IMR-90 (cell line): ENCODE results near the gene MPST. TPM values are rescaled to one million over a fixed set of nuclear protein-coding genes. Genes with fewer than 3 reads are reported as not detected.

ENCODE experiments used
- ATAC-seq: fragments of 200-7000 bp; cut with Tn5 transposase; 2 replicates; pipeline ENCODE4 v1.9.1; 2020; ENCODE audit warnings: low read depth, mild to moderate bottlenecking, moderate library complexity
- BruUV-seq: library from RNA; stranded (reverse); fragments of 400-500 nt; replicated peaks from 2 replicates; lab custom pipeline; 2021; lab: Mats Ljungman, UMichigan
- CTCF ChIA-PET: fragments of 300-600 bp; formaldehyde crosslinking; extraction: SDS; loops from one replicate; lab custom pipeline; 2021; ENCODE audit warnings: antibody characterized with exemption; lab: Yijun Ruan, JAX
- POLR2A ChIA-PET: fragments of 300-600 bp; sonication (Branson Sonifier 250); formaldehyde crosslinking; loops from one replicate; lab custom pipeline; 2022; ENCODE audit warnings: antibody characterized with exemption; ENCODE audit not compliant: unreplicated experiment; lab: Charles Lee
- DNase-seq: peaks from one replicate; pipeline ENCODE4 v3.0.0; 2013
- H2AFZ ChIP-seq: replicated peaks from 2 replicates; pipeline ENCODE3; 2013; ENCODE audit warnings: low read length, mild to moderate bottlenecking; ENCODE audit not compliant: poor library complexity
- H2AK5ac ChIP-seq: 2 replicates; pipeline ENCODE4 v1.6.1; 2013; ENCODE audit warnings: low read depth, low read length, inconsistent platforms
- H2AK9ac ChIP-seq: replicated peaks from 2 replicates; pipeline ENCODE3; 2013; ENCODE audit warnings: mild to moderate bottlenecking, low read depth, low read length, moderate library complexity; ENCODE audit not compliant: poor library complexity
- H2BK120ac ChIP-seq: 2 replicates; pipeline ENCODE4 v1.6.1; 2013; ENCODE audit warnings: low read depth, low read length, inconsistent platforms
- H2BK15ac ChIP-seq: 3 replicates; pipeline ENCODE4 v1.6.1; 2013; ENCODE audit warnings: low read depth, low read length, inconsistent platforms
- H2BK20ac ChIP-seq: 2 replicates; pipeline ENCODE4 v1.6.1; 2013; ENCODE audit warnings: low read depth, mild to moderate bottlenecking, inconsistent platforms, low read length, moderate library complexity
- H2BK5ac ChIP-seq: 2 replicates; pipeline ENCODE4 v1.6.1; 2013; ENCODE audit warnings: mild to moderate bottlenecking, low read depth, low read length, inconsistent platforms; ENCODE audit not compliant: poor library complexity, severe bottlenecking
- H3K14ac ChIP-seq: replicated peaks from 2 replicates; pipeline ENCODE4 v1.6.1; 2013; ENCODE audit warnings: low read depth, low read length, inconsistent platforms
- H3K18ac ChIP-seq: 2 replicates; pipeline ENCODE4 v1.6.1; 2013; ENCODE audit warnings: low read depth, low read length, control low read depth
- H3K23ac ChIP-seq: 2 replicates; pipeline ENCODE4 v1.6.1; 2013; ENCODE audit warnings: low read depth, low read length, inconsistent platforms
- H3K27ac ChIP-seq: 2 replicates; pipeline ENCODE4 v1.5.1; 2013; ENCODE audit warnings: mild to moderate bottlenecking, control low read depth, low read length; ENCODE audit not compliant: insufficient read depth
- H3K27me3 ChIP-seq: 2 replicates; pipeline ENCODE4 v1.6.1; 2013; ENCODE audit warnings: low read length; ENCODE audit not compliant: control insufficient read depth, insufficient read depth
- H3K36me3 ChIP-seq: 2 replicates; pipeline ENCODE4 v1.6.1; 2013; ENCODE audit warnings: low read length, mixed read lengths; ENCODE audit not compliant: control insufficient read depth, insufficient read depth
- H3K4ac ChIP-seq: 2 replicates; pipeline ENCODE4 v1.6.1; 2013; ENCODE audit warnings: low read depth, low read length, inconsistent platforms
- H3K4me1 ChIP-seq: 2 replicates; pipeline ENCODE4 v1.6.1; 2013; ENCODE audit warnings: low read length, mixed read lengths; ENCODE audit not compliant: control insufficient read depth, insufficient read depth
- H3K4me2 ChIP-seq: 2 replicates; pipeline ENCODE4 v1.6.1; 2013; ENCODE audit warnings: low read depth, mild to moderate bottlenecking, control low read depth, low read length, moderate library complexity
- H3K4me3 ChIP-seq: 2 replicates; pipeline ENCODE4 v1.5.1; 2013; ENCODE audit warnings: low read depth, mild to moderate bottlenecking, control low read depth, low read length, moderate library complexity; ENCODE audit not compliant: insufficient read depth
- H3K56ac ChIP-seq: 2 replicates; pipeline ENCODE4 v1.6.1; 2013; ENCODE audit warnings: low read length, inconsistent platforms; ENCODE audit not compliant: insufficient read depth; ENCODE audit errors: extremely low read depth
- H3K79me1 ChIP-seq, 2 experiments: 2 replicates each; pipeline ENCODE4 v1.6.1; 2013; ENCODE audit warnings: low read length in 2 of 2, inconsistent platforms in 1 of 2, low read depth in 1 of 2
- H3K9ac ChIP-seq: 2 replicates; pipeline ENCODE4 v1.6.1; 2013; ENCODE audit warnings: low read depth, low read length, control low read depth
- H3K9me1 ChIP-seq: 2 replicates; pipeline ENCODE4 v1.6.1; 2013; ENCODE audit warnings: low read length, inconsistent platforms; ENCODE audit not compliant: insufficient read depth
- H3K9me3 ChIP-seq: 2 replicates; pipeline ENCODE4 v1.6.1; 2013; ENCODE audit warnings: low read length; ENCODE audit not compliant: control insufficient read depth, insufficient read depth
- H4K20me1 ChIP-seq: 2 replicates; pipeline ENCODE4 v1.6.1; 2013; ENCODE audit warnings: low read length, inconsistent platforms; ENCODE audit not compliant: insufficient read depth
- H4K5ac ChIP-seq: 2 replicates; pipeline ENCODE4 v1.6.1; 2013; ENCODE audit warnings: mild to moderate bottlenecking, low read depth, low read length, control low read depth
- H4K8ac ChIP-seq, 2 experiments: 2 replicates each; pipeline ENCODE4 v1.6.1; 2013; ENCODE audit warnings: low read depth in 2 of 2, low read length in 2 of 2, control low read depth in 1 of 2, inconsistent platforms in 1 of 2
- H4K91ac ChIP-seq: 2 replicates; pipeline ENCODE4 v1.6.1; 2013; ENCODE audit warnings: low read depth, low read length, inconsistent platforms; ENCODE audit not compliant: insufficient read depth
- BHLHE40 ChIP-seq: fragments of 150-350 bp; IDR thresholded peaks from 2 replicates; pipeline ENCODE4 v1.6.1; 2016; ENCODE audit warnings: mild to moderate bottlenecking, low read depth, low read length
- CEBPB ChIP-seq: IDR thresholded peaks from 2 replicates; pipeline ENCODE4 v1.6.1; 2012; ENCODE audit warnings: low read depth, low read length, improper control_type of control experiment
- CHD1 ChIP-seq: IDR thresholded peaks from 2 replicates; pipeline ENCODE4 v1.6.1; 2012; ENCODE audit warnings: low read depth, low read length, improper control_type of control experiment
- FOS ChIP-seq: fragments of 150-350 bp; IDR thresholded peaks from 2 replicates; pipeline ENCODE4 v1.6.1; 2016; ENCODE audit warnings: low read depth, low read length
- MAFK ChIP-seq: IDR thresholded peaks from 2 replicates; pipeline ENCODE4 v1.6.1; 2012; ENCODE audit warnings: low read depth, low read length, improper control_type of control experiment
- MAZ ChIP-seq: IDR thresholded peaks from 2 replicates; pipeline ENCODE4 v1.6.1; 2012; ENCODE audit warnings: low read depth, mild to moderate bottlenecking, low read length, improper control_type of control experiment, moderate library complexity, borderline replicate concordance
- MXI1 ChIP-seq: IDR thresholded peaks from 2 replicates; pipeline ENCODE4 v1.6.1; 2012; ENCODE audit warnings: low read depth, mild to moderate bottlenecking, low read length, moderate library complexity, borderline replicate concordance
- NFE2L2 ChIP-seq: fragments of 150-350 bp; IDR thresholded peaks from 2 replicates; pipeline ENCODE4 v1.6.1; 2016; ENCODE audit warnings: low read depth, mild to moderate bottlenecking, low read length
- POLR2A ChIP-seq: IDR thresholded peaks from 2 replicates; pipeline ENCODE4 v1.6.1; 2012; ENCODE audit warnings: mild to moderate bottlenecking, low read depth, low read length
- RAD21 ChIP-seq: IDR thresholded peaks from 2 replicates; pipeline ENCODE4 v1.6.1; 2012; ENCODE audit warnings: low read length, improper control_type of control experiment
- RCOR1 ChIP-seq: IDR thresholded peaks from 2 replicates; pipeline ENCODE4 v1.6.1; 2012; ENCODE audit warnings: mild to moderate bottlenecking, low read length, improper control_type of control experiment; ENCODE audit not compliant: insufficient replicate concordance
- RFX5 ChIP-seq: IDR thresholded peaks from 2 replicates; pipeline ENCODE4 v1.8.0; 2012; ENCODE audit warnings: low read depth, mild to moderate bottlenecking, low read length, moderate library complexity
- SMC3 ChIP-seq: fragments of 150-350 bp; IDR thresholded peaks from 2 replicates; pipeline ENCODE4 v1.6.1; 2016; ENCODE audit warnings: low read depth, mild to moderate bottlenecking, antibody characterized with exemption, low read length, moderate library complexity
- USF2 ChIP-seq: fragments of 150-350 bp; IDR thresholded peaks from 2 replicates; pipeline ENCODE4 v1.6.1; 2017; ENCODE audit warnings: mild to moderate bottlenecking, antibody characterized with exemption, low read length, low read depth
- WGBS, 2 experiments: methylation state at CpG; one replicate each; pipeline versions ENCODE4 v1.1.5 to v1.1.7; 2013; ENCODE audit warnings: missing lambda C conversion rate in 2 of 2; ENCODE audit not compliant: insufficient read length in 1 of 2; ENCODE audit errors: extremely low coverage in 2 of 2; 5-methylcytosine and 5-hydroxymethylcytosine counted together
- dilution Hi-C: fragments of 300-500 bp; cut with HindIII; formaldehyde crosslinking; loops from one replicate; pipeline ENCODE4 v1.14.3; 2018; ENCODE audit warnings: low sequenced_read_pairs; ENCODE audit not compliant: unreplicated experiment
- in situ Hi-C: fragments of 300-500 bp; cut with MboI; formaldehyde crosslinking; loops from 3 replicates; pipeline ENCODE4 v1.14.3; 2019; ENCODE audit warnings: low sequenced_read_pairs, inconsistent platforms, mixed read lengths
- intact Hi-C: fragments of 100-400 bp; cut with micrococcal nuclease; formaldehyde crosslinking; loops from 2 replicates; pipeline ENCODE4 v1.10.0; 2022
- polyA plus RNA-seq, 3 experiments: library from polyadenylated mRNA; depleted of rRNA; stranded (reverse); fragments of >200 nt; gene quantifications; 2 replicates each; pipeline ENCODE4 v1.2.3, GENCODE V29; 2012; ENCODE audit warnings: low replicate concordance in 1 of 3
- total RNA-seq: library from RNA; depleted of rRNA; stranded (reverse); fragments of >200 nt; gene quantifications from 2 replicates; pipeline ENCODE4 v1.2.3, GENCODE V29; 2012
- TF ChIP-seq, protein P1 (sequence below): conservative IDR thresholded peaks from 2 replicates; pipeline ENCODE4 v1.5.1; 2012; ENCODE audit warnings: mild to moderate bottlenecking, low read depth, low read length, improper control_type of control experiment
- TF ChIP-seq, protein P2 (sequence below): fragments of 150-350 bp; IDR thresholded peaks from 2 replicates; pipeline ENCODE4 v1.6.1; 2016; ENCODE audit warnings: low read depth, mild to moderate bottlenecking, low read length, moderate library complexity, borderline replicate concordance

MPST gene
- total and polyA plus RNA-seq, 2 of the 4 experiments (the other 2 are of a cell fraction) = 19.2 to 43.0 TPM

- H4K8ac ChIP-seq = no peak overlapping the region
- H3K9me1 ChIP-seq = no peaks in the 10 kb centered on the region
- intact Hi-C loops = loop anchor here (5.0 kb wide), 1 partner anchor 382 kb away; no protein-coding TSS in a partner anchor
- ATAC-seq = no peak
- H3K18ac ChIP-seq = no peak overlapping the region
- no peak overlapping the region for H4K91ac ChIP-seq
- no peaks in the 10 kb centered on the region for H3K36me3 ChIP-seq
- H3K4me1 ChIP-seq = no peaks in the 10 kb centered on the region
- BruUV-seq = no TSS peak
- dilution Hi-C loops = no loop called here
- H2BK15ac ChIP-seq = no peak overlapping the region
- H4K20me1 ChIP-seq = no peaks in the 10 kb centered on the region
- 88% methylated on average over 4 of the region's 17 CpGs; no CpG with 5 or more reads in 1 of the 2 experiments for WGBS, 2 experiments
- no peak overlapping the region for H3K4me2 ChIP-seq
- H3K27me3 ChIP-seq = peaks cover 43% of the 10 kb centered on the region
- CTCF ChIA-PET = no interaction called here
- no peak overlapping the region for H3K27ac ChIP-seq
- H3K56ac ChIP-seq = no peak overlapping the region
- no peak overlapping the region for H3K4ac ChIP-seq
- no peak overlapping the region for H3K23ac ChIP-seq
- DNase-seq = no peak
- no peak overlapping the region for H2BK120ac ChIP-seq
- H2BK20ac ChIP-seq = no peak overlapping the region
- no peak overlapping the region for H2AK5ac ChIP-seq
- no peak overlapping the region for H2BK5ac ChIP-seq
- POLR2A ChIA-PET = no interaction called here
- no peak overlapping the region for H3K14ac ChIP-seq
- no peak overlapping the region for H2AK9ac ChIP-seq
- no peak overlapping the region for H4K5ac ChIP-seq
- H3K79me1 ChIP-seq = no peaks in the 10 kb centered on the region
- TF ChIP-seq RFX5 (no peak), BHLHE40 (no peak), FOS (no peak), POLR2A (no peak), MAZ (no peak), CEBPB (no peak), SMC3 (no peak), RCOR1 (no peak), CHD1 (no peak), USF2 (no peak), MXI1 (no peak), MAFK (no peak), NFE2L2 (no peak), RAD21 (no peak)
- TF ChIP-seq, protein P1, sequence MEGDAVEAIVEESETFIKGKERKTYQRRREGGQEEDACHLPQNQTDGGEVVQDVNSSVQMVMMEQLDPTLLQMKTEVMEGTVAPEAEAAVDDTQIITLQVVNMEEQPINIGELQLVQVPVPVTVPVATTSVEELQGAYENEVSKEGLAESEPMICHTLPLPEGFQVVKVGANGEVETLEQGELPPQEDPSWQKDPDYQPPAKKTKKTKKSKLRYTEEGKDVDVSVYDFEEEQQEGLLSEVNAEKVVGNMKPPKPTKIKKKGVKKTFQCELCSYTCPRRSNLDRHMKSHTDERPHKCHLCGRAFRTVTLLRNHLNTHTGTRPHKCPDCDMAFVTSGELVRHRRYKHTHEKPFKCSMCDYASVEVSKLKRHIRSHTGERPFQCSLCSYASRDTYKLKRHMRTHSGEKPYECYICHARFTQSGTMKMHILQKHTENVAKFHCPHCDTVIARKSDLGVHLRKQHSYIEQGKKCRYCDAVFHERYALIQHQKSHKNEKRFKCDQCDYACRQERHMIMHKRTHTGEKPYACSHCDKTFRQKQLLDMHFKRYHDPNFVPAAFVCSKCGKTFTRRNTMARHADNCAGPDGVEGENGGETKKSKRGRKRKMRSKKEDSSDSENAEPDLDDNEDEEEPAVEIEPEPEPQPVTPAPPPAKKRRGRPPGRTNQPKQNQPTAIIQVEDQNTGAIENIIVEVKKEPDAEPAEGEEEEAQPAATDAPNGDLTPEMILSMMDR = no peak
- TF ChIP-seq, protein P2, sequence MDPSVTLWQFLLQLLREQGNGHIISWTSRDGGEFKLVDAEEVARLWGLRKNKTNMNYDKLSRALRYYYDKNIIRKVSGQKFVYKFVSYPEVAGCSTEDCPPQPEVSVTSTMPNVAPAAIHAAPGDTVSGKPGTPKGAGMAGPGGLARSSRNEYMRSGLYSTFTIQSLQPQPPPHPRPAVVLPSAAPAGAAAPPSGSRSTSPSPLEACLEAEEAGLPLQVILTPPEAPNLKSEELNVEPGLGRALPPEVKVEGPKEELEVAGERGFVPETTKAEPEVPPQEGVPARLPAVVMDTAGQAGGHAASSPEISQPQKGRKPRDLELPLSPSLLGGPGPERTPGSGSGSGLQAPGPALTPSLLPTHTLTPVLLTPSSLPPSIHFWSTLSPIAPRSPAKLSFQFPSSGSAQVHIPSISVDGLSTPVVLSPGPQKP = no peak
- in situ Hi-C loops = no loop called here
- no peak overlapping the region for H3K9ac ChIP-seq
- H3K9me3 ChIP-seq = no peaks in the 10 kb centered on the region
- no peak overlapping the region for H2AFZ ChIP-seq
- H3K4me3 ChIP-seq = no peak overlapping the region
Observed at GRCh38 chr22:37075046-37075445, 55.5 kb downstream of the MPST start.
